Liver (tissue), 3 donors: Measurements from ENCODE around the gene NOS3.

ENCODE experiments used
- FOXA1 ChIP-seq: IDR thresholded peaks from 2 replicates; pipeline ENCODE4 v1.6.1; 2016; ENCODE audit warnings: antibody characterized with exemption
- FOXA2 ChIP-seq: IDR thresholded peaks from 2 replicates; pipeline ENCODE4 v1.6.1; 2016; ENCODE audit warnings: antibody characterized with exemption
- GABPA ChIP-seq, 2 donors: IDR thresholded peaks in 1 of 2; conservative IDR thresholded peaks in 1 of 2; 2 replicates each; pipeline ENCODE4 v1.6.1; 2016; ENCODE audit warnings: antibody characterized with exemption in 2 of 2, mild to moderate bottlenecking in 1 of 2, moderate library complexity in 1 of 2
- JUND ChIP-seq, 2 donors: IDR thresholded peaks; 2 replicates each; pipeline ENCODE4 v1.6.1; 2016; ENCODE audit warnings: antibody characterized with exemption in 2 of 2
- RAD21 ChIP-seq, 2 donors: IDR thresholded peaks; 2 replicates each; pipeline ENCODE4 v1.6.1; 2016; ENCODE audit warnings: antibody characterized with exemption in 2 of 2, mild to moderate bottlenecking in 2 of 2
- TAF1 ChIP-seq: conservative IDR thresholded peaks from 2 replicates; pipeline ENCODE4 v1.6.1; 2016; ENCODE audit warnings: antibody characterized with exemption, mild to moderate bottlenecking
- TF ChIP-seq, protein P1 (sequence below): fragments of 150-350 bp; IDR thresholded peaks from 2 replicates; pipeline ENCODE4 v1.5.1; 2017; ENCODE audit warnings: improper control_type of control experiment, low read depth, low read length; ENCODE audit not compliant: missing input control
- TF ChIP-seq, protein P2 (sequence below): IDR thresholded peaks from 2 replicates; pipeline ENCODE4 v1.6.1; 2016; ENCODE audit warnings: antibody characterized with exemption
- TF ChIP-seq, protein P3 (sequence below): IDR thresholded peaks from 2 replicates; pipeline ENCODE4 v1.6.1; 2016; ENCODE audit warnings: antibody characterized with exemption
- donor health status: healthy.
- donor health status: healthy.

DNA sequence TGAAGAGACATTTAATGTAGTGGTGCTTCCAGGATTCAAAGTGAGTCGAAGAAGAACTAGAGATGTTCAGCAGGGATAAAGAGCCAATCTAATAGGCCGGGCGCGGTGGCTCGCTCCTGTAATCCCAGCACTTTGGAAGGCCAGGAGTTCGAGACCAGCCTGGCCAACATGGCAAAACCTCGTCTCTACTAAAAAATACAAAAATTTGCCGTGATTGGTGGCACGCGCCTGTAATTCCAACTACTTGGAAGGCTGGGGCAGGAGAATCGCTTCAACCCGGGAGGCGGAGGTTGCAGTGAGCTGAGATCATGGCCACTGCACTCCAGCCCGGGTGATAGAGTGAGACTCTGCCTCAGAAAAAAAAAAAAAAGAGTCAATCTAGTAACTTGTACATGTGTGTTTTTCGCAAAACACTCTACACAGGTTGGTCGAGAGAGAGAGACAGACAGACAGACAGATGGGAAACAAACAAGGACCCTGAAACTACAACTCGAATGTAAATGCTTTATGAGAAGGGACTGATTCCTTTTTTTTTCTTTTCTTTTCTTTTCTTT lies 38.2 kb downstream of the NOS3 start:
- TF ChIP-seq, protein P1, sequence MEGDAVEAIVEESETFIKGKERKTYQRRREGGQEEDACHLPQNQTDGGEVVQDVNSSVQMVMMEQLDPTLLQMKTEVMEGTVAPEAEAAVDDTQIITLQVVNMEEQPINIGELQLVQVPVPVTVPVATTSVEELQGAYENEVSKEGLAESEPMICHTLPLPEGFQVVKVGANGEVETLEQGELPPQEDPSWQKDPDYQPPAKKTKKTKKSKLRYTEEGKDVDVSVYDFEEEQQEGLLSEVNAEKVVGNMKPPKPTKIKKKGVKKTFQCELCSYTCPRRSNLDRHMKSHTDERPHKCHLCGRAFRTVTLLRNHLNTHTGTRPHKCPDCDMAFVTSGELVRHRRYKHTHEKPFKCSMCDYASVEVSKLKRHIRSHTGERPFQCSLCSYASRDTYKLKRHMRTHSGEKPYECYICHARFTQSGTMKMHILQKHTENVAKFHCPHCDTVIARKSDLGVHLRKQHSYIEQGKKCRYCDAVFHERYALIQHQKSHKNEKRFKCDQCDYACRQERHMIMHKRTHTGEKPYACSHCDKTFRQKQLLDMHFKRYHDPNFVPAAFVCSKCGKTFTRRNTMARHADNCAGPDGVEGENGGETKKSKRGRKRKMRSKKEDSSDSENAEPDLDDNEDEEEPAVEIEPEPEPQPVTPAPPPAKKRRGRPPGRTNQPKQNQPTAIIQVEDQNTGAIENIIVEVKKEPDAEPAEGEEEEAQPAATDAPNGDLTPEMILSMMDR, result no peak
- TF ChIP-seq JUND (IDR thresholded peaks at IDR 0.05) (no peak), TAF1 (no peak), GABPA (IDR thresholded peaks at IDR 0.05 in 1 of 2, conservative IDR thresholded peaks at IDR 0.05 in 1 of 2) (no peak), FOXA1 (no peak), RAD21 (IDR thresholded peaks at IDR 0.05) (no peak), FOXA2 (no peak)
- TF ChIP-seq, protein P2, sequence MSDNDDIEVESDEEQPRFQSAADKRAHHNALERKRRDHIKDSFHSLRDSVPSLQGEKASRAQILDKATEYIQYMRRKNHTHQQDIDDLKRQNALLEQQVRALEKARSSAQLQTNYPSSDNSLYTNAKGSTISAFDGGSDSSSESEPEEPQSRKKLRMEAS, result no peak
- TF ChIP-seq, protein P3, sequence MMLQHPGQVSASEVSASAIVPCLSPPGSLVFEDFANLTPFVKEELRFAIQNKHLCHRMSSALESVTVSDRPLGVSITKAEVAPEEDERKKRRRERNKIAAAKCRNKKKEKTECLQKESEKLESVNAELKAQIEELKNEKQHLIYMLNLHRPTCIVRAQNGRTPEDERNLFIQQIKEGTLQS, result no peak
